DND-41 (cell line): ENCODE data around the gene NR3C1.

Source experiments
- ATAC-seq: fragments of 200-7000 bp; cut with Tn5 transposase; 3 replicates; pipeline ENCODE4 v1.9.1; 2021; ENCODE audit warnings: low read depth; ENCODE audit not compliant: insufficient read depth
- DNase-seq: peaks from one replicate; pipeline ENCODE4 v3.0.0-alpha.2; 2020
- H2AFZ ChIP-seq: 2 replicates; pipeline ENCODE4 v1.6.0; 2012; ENCODE audit warnings: low read depth, low read length
- H3K27ac ChIP-seq: 2 replicates; pipeline ENCODE4 v1.5.1; 2012; ENCODE audit warnings: low read length, inconsistent platforms
- H3K27me3 ChIP-seq: fragments of 200-600 bp; sonication (generic); 2 replicates; pipeline ENCODE4 v1.6.0; 2012; ENCODE audit warnings: low read length, mild to moderate bottlenecking, inconsistent platforms; ENCODE audit not compliant: insufficient read depth, poor library complexity
- H3K36me3 ChIP-seq: 2 replicates; pipeline ENCODE4 v1.5.1; 2012; ENCODE audit warnings: low read length, inconsistent platforms; ENCODE audit not compliant: insufficient read depth
- H3K4me1 ChIP-seq: 2 replicates; pipeline ENCODE4 v1.5.1; 2012; ENCODE audit warnings: mild to moderate bottlenecking, low read length; ENCODE audit not compliant: insufficient read depth
- H3K4me2 ChIP-seq: 2 replicates; pipeline ENCODE4 v1.6.0; 2012; ENCODE audit warnings: mild to moderate bottlenecking, moderate library complexity, low read length, inconsistent platforms; ENCODE audit not compliant: insufficient read depth
- H3K4me3 ChIP-seq, 2 experiments: fragments of 200-600 bp in 1 of 2; shearing (Covaris generic) in 1 of 2; 2 replicates each; pipeline ENCODE4 v1.5.1; 2012 to 2016; ENCODE audit warnings: inconsistent platforms in 2 of 2, low read length in 2 of 2, mild to moderate bottlenecking in 2 of 2, low read depth in 1 of 2, moderate library complexity in 1 of 2
- H3K79me2 ChIP-seq: 2 replicates; pipeline ENCODE4 v1.6.0; 2012; ENCODE audit warnings: low read length, inconsistent platforms; ENCODE audit not compliant: insufficient read depth
- H3K9ac ChIP-seq: 2 replicates; pipeline ENCODE4 v1.6.0; 2012; ENCODE audit warnings: low read depth, mild to moderate bottlenecking, inconsistent platforms, low read length, moderate library complexity
- H3K9me3 ChIP-seq: 2 replicates; pipeline ENCODE4 v1.5.1; 2012; ENCODE audit warnings: low read length, moderate library complexity, mild to moderate bottlenecking, inconsistent platforms; ENCODE audit not compliant: insufficient read depth, severe bottlenecking
- H4K20me1 ChIP-seq: 2 replicates; pipeline ENCODE4 v1.6.0; 2012; ENCODE audit warnings: low read length; ENCODE audit not compliant: insufficient read depth
- CTCF ChIP-seq: IDR thresholded peaks from 2 replicates; pipeline ENCODE4 v1.5.1; 2012; ENCODE audit warnings: borderline replicate concordance, low read length, moderate library complexity, mild to moderate bottlenecking; ENCODE audit not compliant: poor library complexity, severe bottlenecking; ENCODE audit errors: extremely low read depth
- EZH2 ChIP-seq: IDR thresholded peaks from 3 replicates; pipeline ENCODE4 v1.6.1; 2012; ENCODE audit warnings: borderline replicate concordance, low read depth, mild to moderate bottlenecking, moderate library complexity, low read length, inconsistent platforms; ENCODE audit not compliant: severe bottlenecking

NR3C1 gene

GRCh38 chr5:143399616-143400540 lies 3.6 kb downstream of the NR3C1 start:
- ATAC-seq (no peak), DNase-seq (no peak)
- Histone ChIP-seq H3K79me2 (peaks cover 94% of the 10 kb centered on the region), H2AFZ (no peak overlapping the region), H3K4me2 (peak overlapping the region; percentile 86), H3K36me3 (peaks cover 55% of the 10 kb centered on the region), H4K20me1 (peaks cover 68% of the 10 kb centered on the region), H3K9ac (peak overlapping the region; percentile 97), H3K27ac (peak overlapping the region; percentile 94), H3K9me3 (no peaks in the 10 kb centered on the region), H3K4me3 (peak overlapping the region; percentile 76 to 93), H3K27me3 (no peaks in the 10 kb centered on the region), H3K4me1 (peaks cover 76% of the 10 kb centered on the region)
- TF ChIP-seq EZH2 = no peak
- no peak for TF ChIP-seq CTCF

DNA sequence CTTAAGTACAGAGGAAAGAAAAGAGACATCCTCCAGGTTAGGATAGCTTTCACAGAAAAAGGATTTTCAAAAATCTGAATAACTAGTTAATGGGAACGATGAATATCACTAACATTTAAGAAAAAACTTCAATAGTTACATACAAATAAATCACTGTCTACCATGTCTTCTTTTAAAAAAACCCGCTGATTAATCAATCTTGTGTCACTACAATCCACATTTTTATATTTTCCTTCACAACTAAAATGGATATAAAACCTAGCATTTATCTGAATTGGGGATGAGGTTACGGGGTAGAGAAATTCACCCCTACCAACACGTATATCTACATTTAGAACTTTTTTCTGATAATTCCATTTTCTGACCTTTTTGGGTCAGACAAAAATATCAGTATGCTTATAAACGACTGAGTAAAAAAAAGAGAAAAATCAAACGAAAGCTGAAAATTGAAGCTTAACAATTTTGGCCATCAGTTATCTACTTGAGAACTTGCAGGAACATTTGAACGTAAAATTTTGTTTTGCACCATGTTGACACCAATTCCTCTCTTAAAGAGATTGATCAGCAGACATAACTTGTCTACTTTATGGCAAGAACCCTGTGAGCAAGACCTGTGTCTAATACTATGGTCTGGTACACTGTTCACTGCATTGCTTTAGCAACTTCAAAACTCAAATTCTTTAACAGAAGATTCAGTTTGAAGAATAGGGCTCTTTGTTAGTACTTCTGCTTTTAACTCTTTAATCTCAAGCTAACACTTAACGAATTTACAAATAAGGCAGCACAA lies 4.8 kb downstream of the NR3C1 start:
- no peak for ATAC-seq
- Histone ChIP-seq H2AFZ (no peak overlapping the region), H3K4me3 (peak overlapping the region; percentile 76 to 93), H4K20me1 (peaks cover 73% of the 10 kb centered on the region), H3K36me3 (peaks cover 60% of the 10 kb centered on the region), H3K27me3 (no peaks in the 10 kb centered on the region), H3K4me2 (peak overlapping the region; percentile 86), H3K27ac (peak overlapping the region; percentile 94), H3K9me3 (no peaks in the 10 kb centered on the region), H3K9ac (peak overlapping the region; percentile 97), H3K79me2 (peaks cover 99% of the 10 kb centered on the region), H3K4me1 (peaks cover 85% of the 10 kb centered on the region)
- no peak for TF ChIP-seq EZH2
- TF ChIP-seq CTCF = no peak
- DNase-seq = no peak

GRCh38 chr5:143398053-143398355 lies 5.5 kb downstream of the NR3C1 start:
- Histone ChIP-seq H3K4me1 (peaks cover 91% of the 10 kb centered on the region), H3K79me2 (peaks cover 100% of the 10 kb centered on the region), H3K4me2 (peak overlapping the region; percentile 86), H3K4me3 (peak overlapping the region; percentile 76 to 93; a peak in 3 of 4 replicates), H2AFZ (no peak overlapping the region), H3K9me3 (no peaks in the 10 kb centered on the region), H3K27me3 (no peaks in the 10 kb centered on the region), H3K9ac (peak overlapping the region; percentile 97), H4K20me1 (peaks cover 79% of the 10 kb centered on the region), H3K36me3 (peaks cover 67% of the 10 kb centered on the region), H3K27ac (peak overlapping the region; percentile 94)
- ATAC-seq = no peak
- TF ChIP-seq EZH2 (no peak), CTCF (no peak)
- DNase-seq = no peak
